Measurements from ENCODE around the gene KRT24.
A peak's percentile ranks its signal among the peaks of the same experiment; 100 is the strongest.

KRT24 gene

GRCh38 chr17:40678902-40679522, 24.5 kb downstream of the KRT24 start:
- no peak overlapping the region for H3K4me3 ChIP-seq (ENCODE audit: low read length)
- TF ChIP-seq CTCF (conservative IDR thresholded peaks at IDR 0.05; ENCODE audit: low read depth, low read length) = no peak
- no peak for DNase-seq (ENCODE audit: low read depth)

GRCh38 chr17:40675905-40676304, 27.6 kb downstream of the KRT24 start:
- no peak overlapping the region for H3K4me3 ChIP-seq (ENCODE audit: low read length)
- no peak for DNase-seq (ENCODE audit: low read depth)
- no peak for TF ChIP-seq CTCF (conservative IDR thresholded peaks at IDR 0.05; ENCODE audit: low read depth, low read length)

- no peak overlapping the region for H3K4me3 ChIP-seq (ENCODE audit: low read length)
- no peak for TF ChIP-seq CTCF (conservative IDR thresholded peaks at IDR 0.05; ENCODE audit: low read depth, low read length)
- DNase-seq (ENCODE audit: low read depth) = no peak
Observed at GRCh38 chr17:40672654-40673053, 30.9 kb downstream of the KRT24 start.

- no peak for TF ChIP-seq CTCF (conservative IDR thresholded peaks at IDR 0.05; ENCODE audit: low read depth, low read length)
- H3K4me3 ChIP-seq (ENCODE audit: low read length) = no peak overlapping the region
- no peak for DNase-seq (ENCODE audit: low read depth)
Observed at GRCh38 chr17:40671282-40671681, 32.3 kb downstream of the KRT24 start.

GRCh38 chr17:40666331-40666730, 37.2 kb downstream of the KRT24 start:
- no peak for TF ChIP-seq CTCF (conservative IDR thresholded peaks at IDR 0.05; ENCODE audit: low read depth, low read length)
- no peak for DNase-seq (ENCODE audit: low read depth)
- H3K4me3 ChIP-seq (ENCODE audit: low read length) = no peak overlapping the region

GRCh38 chr17:40664582-40665333, 38.8 kb downstream of the KRT24 start, which contains the start of gene KRT222:
Gene KRT222 (minus strand): TSS chr17:40665177. CDS start chr17:40665099, 78 bp downstream.
- DNase-seq (ENCODE audit: low read depth) = no peak
- TF ChIP-seq CTCF (conservative IDR thresholded peaks at IDR 0.05; ENCODE audit: low read depth, low read length) = no peak
- peak within 1 kb of the TSS; percentile 10 for H3K4me3 ChIP-seq (ENCODE audit: low read length)

- no peak for TF ChIP-seq CTCF (conservative IDR thresholded peaks at IDR 0.05; ENCODE audit: low read depth, low read length)
- no peak for DNase-seq (ENCODE audit: low read depth)
- H3K4me3 ChIP-seq (ENCODE audit: low read length) = no peak overlapping the region
Observed at GRCh38 chr17:40663252-40663651, 40.3 kb downstream of the KRT24 start.
